Left kidney (tissue), 2 donors: ENCODE data around the gene E2F1. TPM values are rescaled to one million over a fixed set of nuclear protein-coding genes. Genes with fewer than 3 reads are reported as not detected.

Experiments
- DNase-seq: peaks from one replicate; pipeline ENCODE4 v3.0.0-alpha.2; 2013
- polyA plus RNA-seq: library from polyadenylated mRNA; unstranded; fragments of 120-200 nt; gene quantifications from one replicate; pipeline ENCODE4 v1.2.1, GENCODE V29; 2013; ENCODE audit not compliant: insufficient read length

Gene E2F1
- polyA plus RNA-seq, 1 donor: 14.7 TPM

DNA sequence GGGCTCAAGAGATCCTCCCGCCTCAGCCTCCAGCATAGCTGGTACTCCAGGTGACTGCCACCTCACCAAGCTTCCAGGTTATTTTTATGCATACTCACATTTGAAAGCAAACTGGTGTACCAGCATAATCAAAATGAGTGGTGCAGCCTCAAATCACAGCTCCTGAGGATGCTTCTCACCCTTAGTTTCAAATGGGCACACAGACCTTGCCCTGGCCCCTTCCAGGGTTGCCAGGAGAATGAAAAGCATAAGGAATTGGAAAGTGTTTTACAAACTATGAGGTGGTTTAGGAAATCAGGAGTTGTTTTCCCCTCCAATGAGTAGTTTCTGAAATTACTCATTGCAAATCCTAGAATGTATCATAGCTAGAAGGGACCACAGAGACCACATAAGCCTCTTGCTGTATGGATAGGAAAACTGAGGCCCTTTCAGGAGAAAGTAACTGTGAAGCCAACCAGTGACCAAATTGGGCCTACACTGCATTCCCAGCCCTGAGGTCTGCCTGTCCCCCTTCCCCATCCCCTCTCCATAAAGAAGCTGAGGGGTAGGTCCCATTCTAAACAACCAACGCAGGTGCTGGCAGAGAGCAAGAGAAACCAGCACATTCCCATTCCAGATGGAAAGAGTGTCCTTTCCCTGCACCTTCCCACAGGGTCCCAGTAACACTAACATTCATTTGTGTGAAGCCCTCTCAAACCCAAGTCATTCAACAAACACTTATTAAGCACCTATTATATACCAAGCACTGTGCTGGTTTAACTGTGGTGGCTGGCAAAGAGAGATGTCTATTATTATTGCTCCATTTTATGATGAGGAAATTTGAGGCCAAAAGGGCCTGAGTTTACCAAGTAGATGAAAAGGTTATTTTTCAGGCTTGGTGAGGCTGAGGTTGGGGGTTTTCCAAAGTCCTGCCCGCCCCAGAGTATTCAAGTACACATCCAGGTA lies 2.1 kb upstream of the E2F1 start:
- no peak for DNase-seq

DNA sequence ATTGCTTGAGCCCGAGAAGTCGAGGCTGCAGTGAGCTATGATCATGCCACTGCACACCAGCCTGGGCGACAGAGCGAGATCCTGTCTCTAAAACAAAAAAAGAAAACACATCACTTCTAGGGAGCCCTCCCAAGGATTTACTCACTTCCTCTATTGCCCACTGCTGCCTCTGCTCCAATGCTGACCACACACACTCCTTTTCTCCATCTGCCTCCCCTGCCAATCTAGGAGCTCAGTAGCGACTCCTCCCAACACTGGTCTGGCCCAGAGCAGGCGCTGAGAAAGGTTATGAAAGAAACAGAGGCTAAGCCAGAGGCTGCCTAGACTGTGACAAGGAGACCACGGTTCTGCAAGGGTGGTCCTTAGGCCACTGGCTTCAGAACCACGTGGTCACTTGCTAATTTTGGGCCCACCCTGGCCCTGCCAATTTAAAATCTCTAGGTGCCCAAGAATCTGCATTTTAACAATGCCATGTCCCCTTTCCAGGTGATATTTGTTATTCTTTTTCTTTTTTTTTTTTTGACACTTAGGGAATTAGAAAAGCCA lies 1.3 kb upstream of the E2F1 start:
- DNase-seq: no peak

DNA sequence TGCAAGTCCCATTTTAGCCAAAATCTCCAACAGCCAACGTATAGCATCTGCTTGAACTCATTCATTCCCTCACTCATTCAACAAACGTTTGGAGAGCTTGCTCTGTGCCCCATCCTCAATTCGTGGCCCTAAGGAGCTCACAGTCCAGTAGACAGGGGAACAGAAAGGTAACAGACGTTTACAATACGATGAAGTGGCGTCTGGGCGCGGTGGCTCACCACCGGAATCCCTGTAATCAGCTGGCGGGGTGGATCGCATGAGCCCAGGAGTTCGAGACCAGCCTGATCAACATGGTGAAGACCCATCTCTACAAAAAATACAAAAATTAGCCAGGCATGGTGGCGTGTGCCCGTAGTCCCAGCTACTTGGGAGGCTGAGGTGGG lies 790 bp upstream of the E2F1 start:
- no peak for DNase-seq

DNA sequence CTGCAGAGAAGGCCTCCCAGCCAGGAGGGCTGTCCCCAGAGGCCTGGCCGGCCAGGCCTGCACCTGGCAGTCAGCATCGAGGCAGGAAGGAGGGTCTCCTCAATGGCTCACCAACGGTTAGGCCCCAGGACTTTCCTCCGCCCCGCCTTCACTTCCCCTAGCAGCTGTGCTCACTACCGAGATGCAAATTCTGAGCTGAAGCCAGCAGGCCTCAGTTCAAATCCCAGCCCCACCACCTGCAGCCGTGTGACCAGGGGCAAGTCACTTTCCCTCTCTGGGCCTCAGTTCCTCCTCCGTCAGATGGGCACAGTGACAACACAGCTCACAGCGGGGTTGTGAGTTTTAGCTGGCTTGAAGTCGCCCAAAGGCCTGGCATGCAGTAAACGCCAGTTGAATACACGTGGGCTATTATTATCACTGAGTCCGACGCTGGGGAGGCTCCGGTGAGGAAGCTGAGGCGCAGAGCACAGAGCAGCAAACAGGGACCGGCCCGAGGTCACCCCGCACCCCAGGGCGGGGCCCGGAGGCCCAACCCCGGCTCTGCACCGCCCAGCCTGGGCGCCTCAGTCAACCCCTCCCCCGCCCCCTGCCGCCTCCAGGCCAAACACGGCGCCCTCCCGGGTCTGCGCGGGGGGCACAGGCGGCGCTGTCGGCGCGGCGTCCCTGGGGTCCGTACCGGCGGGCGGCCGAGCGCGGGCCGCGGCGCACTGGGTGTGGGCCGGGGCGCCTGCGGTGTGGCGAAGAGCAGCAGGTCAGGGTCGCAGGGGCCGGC lies 671 bp downstream of the E2F1 start:
- DNase-seq: no peak

DNA sequence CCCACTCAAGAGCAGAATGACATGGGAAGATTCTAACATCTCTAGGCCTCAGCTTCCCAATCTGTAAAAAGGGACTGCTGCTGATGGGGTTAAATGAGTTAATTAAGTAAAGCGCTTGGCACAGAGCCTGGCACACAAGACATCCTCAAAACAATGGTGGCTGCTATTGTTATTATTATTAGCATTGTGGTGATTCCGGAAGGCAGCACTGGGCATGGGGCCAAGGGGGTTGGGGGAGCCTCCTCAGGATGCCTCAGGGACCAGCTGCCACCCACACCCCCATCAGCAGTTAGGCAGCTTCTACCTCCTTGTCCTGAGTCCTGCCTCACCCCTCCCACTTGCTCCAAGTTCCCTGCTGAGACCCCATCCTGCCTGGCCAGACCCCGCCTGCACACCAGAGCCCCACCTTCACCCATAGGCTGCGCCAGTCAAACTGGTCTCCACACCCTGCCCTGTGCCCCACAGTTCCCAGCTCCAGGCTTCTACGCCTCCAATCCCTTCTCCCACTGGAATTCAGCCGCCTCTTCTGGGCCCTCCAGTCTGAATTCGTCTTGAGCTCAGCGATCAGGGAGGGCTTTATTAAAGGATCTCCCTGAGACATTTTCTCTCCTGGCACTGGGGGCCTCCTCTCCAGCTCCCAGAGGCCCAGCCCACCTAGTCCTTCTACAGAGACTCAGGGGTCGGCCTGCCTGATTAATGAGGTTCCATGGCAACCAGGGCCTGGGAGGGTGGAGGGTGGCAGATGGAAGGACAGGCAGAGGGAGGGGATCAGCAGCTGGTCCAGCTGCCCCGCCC lies 1.5 kb downstream of the E2F1 start:
- DNase-seq: no peak

DNA sequence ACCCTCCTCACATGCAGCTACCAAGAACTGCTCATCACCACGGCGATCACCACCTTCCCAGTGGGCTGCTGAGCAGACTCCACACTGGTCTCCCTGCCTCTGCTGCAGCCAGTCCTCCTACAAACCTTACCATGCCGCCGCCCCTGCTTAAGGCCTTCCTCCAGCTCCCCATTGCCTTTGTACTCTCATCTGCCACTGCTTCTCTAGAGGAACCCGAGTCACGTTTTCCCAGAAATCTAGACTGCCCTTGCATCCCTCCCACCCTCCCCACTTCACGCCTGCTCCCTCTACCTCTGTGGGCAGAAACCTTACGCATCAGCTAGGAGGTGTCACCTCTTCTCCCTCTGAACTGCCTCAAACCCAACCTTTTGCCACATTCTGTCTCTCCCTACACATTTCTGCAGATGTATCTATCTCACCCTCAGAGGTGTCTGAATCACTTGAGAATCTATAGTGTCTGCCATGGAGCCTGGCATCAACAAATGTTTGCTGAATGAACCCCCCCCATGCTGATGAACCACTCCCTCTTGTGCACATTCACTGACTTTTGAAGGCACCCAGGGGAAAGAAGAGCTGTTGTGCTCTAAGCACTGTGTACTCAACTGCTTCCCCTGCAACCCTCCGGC lies 4.3 kb downstream of the E2F1 start:
- no peak for DNase-seq

DNA sequence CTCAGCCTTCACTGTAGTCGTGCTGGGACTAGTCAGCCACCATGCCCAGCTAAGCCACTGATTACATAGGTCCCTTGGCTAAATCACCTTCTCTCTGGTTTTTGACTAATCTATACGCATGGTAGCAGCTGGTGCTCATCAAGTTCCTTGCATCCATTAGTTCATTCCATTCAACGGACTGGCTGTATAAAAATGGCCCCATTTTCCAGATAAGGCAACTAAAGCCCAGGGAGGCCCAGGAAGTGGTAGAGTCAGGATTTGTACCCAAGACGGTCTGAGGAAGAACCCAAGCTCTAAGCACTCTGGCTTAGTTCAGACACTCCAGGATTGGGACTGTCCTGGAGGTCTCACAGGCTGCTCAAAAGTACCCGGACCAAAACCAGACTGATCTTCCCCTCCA lies 4.9 kb downstream of the E2F1 start:
- DNase-seq: no peak

DNA sequence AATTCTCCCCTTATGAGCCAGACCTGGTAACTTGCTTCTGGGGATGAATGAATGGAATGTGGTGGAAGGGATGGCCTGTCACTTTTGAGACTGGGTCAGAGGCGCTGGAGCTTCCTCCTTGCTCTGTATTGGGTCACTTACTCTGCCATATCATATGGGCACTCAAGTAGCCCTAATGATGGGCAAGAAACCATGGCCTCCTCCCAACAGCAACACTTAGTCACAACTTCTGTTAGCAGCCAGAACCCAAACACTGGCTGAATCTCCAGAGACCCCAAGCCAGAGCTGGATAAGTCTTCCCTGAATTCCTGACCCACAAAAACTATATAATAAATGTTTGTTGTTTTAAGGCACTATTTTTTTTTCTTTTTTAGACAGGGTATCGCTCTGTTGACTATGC lies 5.5 kb downstream of the E2F1 start:
- DNase-seq: no peak

DNA sequence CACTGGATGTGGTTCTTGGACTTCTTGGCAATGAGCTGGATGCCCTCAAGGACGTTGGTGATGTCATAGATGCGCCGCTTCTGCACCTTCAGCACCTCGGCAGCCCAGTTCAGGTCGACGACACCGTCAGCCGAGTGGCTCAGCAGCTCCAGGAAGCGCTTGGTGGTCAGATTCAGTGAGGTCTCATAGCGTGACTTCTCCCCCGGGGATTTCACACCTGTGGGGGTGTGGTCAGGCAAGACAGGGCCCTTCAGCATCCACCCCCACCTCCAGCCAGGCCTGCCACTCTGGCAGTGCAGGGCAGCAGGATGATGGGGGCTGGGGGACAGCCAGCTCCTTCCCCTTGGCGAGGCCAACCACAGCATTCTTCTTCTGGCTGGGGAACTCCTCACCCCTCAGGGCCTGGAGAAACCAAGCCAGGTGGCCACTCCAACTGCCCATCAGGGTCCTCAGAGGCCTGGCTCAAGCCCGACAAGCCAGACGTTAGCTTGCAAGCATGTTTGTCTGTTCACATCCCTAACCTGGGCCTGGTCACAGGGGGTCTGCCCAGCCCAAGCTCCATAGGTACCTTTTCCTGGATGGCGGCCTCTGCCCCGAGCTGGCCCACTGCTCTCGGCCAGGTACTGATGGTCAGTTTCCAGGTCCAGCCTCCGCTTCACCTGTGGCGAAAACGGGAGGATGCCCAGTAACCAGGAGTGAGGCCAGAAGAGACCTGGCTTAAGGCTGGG lies 6.3 kb downstream of the E2F1 start:
- no peak for DNase-seq

DNA sequence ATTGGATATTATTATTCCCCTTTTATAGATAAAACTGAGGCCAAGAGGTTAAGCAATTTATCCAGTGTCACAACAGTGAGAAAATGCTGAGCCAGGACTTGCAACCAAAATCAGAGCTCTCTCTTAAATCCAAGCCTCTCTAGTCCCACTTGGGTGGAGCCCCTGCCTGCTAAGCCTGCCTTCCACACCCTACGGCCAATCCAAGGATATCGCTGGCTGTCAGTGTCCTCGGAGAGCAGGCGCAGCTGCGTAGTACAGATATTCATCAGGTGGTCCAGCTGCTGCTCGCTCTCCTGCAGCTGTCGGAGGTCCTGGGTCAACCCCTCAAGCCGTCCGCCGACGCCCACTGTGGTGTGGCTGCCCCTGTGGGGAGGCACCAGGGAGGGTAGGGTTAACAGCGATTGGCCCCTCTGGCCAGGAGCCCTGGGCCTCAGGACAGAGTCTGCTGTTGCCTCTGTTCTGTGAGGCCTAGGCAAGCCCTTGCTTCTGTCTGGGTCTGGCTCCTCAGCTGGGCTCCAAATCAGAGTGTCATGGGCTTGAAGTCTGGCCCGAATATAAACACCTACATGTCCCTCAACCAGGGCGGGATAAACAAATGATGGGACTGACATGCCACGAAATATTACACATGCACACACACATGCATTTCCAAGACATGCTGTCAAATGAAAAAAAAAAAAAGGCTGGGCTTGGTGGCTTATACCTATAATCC lies 8.0 kb downstream of the E2F1 start:
- no peak for DNase-seq

DNA sequence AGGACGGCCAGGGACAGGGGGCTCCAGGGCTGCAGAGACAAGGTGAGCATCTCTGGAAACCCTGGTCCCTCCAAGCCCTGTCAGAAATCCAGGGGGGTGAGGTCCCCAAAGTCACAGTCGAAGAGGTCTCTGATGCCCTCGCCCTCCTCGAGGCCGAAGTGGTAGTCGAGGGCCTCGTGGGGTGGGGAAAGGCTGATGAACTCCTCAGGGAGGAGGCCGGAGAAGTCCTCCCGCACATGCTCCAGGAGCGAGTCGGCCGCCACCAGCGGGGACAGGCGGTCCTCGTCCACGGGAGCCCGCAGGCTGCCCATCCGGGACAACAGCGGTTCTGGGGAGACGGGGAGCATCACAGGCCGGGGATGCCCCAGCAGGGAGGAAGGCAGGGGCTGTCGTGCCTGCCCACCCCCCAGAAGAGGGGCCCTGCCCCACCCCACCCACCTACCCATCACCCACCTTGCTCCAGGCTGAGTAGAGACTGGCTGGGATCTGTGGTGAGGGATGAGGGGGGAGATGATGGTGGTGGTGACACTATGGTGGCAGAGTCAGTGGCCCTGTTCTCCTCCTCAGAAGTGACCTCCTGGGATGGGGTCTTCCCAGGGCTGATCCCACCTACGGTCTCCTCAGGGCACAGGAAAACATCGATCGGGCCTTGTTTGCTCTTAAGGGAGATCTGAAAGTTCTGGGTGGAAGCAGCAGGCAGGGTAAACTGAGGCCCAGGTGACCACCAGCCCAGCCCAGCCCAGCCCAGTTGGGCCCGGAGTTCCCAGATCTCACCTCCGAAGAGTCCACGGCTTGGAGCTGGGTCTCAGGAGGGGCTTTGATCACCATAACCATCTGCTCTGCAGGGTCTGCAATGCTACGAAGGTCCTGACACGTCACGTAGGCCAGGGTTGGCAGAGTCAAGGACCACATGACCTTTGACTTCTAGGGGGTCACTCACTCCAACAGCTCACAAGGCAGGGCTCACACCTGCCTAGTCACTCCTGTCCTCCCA lies 9.2 kb downstream of the E2F1 start:
- DNase-seq: no peak

DNA sequence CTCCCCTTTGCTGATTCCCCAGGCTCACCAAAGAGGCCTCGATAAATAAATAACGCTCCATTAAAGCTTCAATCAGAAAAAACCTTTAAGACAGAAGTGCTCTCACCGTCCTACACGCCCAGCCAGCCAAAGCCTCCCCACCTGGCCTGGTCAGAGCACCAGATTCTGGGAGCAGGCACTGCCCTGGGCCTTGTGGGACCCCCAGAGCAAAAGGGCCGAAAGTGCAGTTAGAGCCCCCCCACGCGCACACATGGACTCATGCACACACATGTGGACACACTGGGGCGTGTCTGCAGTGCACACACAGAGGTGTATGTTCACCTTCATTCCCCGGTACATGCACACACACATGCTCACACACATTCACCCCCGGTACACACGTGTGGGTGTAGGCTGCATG lies 10.1 kb downstream of the E2F1 start:
- no peak for DNase-seq

DNA sequence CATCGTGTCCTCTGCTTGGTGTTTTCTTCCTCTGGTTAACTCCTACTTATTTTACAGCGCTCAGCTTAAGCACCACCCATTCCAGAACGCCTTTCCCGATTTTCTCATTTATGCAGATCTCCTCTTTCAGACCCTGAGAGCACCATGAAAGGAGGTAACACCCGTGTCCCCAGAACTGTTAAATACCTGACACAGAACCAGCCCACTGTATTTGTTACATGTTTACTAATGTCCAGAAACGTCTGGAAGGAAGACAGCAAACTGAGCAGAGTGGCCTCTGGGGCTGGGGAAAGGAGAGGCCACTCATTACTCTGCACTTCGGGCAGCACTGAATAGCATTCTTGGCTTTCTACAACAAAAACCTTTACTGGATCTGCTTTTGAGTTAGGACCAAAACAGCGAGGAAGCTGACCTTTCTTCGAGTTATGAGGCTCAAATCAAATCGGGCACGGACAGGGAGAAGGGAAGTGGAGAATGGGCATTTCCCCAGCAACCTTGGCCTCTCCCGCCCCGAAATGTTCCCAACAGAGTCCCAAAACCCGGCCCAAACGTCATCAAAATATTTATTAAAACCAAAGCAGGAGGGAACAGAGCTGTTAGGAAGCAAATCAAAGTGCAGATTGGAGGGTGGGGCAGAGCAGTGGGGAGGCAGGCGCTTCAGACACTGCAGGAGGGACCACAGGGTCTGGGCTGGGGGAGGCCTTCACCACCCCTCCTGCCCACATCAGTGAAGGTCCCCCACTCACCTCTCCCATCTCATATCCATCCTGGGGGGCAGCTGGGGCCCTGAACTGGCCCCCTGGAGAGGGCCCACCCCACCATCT lies 10.8 kb downstream of the E2F1 start:
- DNase-seq: no peak

DNA sequence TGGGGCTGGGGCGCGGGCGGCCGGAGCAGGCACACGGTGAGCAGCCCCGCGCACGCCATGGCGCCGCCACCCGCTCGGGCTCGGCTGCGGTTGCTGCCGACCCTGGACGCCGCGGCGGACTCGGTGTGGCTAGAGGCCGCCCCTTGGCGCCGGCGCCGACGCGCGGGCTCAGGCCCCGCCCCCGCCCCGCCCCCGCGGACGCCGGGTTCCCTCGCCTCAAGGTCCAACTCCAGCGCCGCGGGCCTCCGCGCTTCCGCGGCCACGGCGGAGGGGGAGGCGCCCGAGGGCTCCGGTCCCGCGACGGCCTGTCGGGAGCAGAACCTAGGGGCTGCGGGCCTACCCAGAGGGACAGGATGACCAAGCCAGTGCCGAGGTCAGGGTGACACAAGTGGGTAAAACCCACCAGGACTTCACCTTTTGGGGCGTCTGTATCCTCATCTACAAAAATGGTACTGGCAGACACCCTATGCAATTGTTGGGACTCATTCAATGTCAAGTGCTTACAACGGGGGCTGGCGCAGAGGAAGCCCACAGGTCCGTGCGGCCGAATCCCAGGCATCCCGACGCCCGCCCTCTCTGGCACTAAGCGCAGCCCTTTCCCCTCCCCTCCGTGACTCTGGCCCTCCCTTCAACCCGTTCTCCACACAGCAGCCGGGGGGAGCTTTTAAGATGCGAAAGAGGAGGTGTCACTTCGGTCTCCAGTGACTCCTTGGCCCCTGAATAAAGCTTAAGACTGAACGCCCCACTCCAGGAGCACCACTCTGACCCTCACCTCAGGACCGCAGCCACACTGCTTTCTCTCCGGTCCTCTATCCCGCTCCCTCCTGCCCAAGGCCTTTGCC lies 11.7 kb downstream of the E2F1 start, which contains the start of gene NECAB3:
NECAB3 (minus strand) TSS at position 135 of the 842 bp plus-strand sequence; CDS start at position 59, 76 bp downstream.
- peak; percentile 78 for DNase-seq

DNA sequence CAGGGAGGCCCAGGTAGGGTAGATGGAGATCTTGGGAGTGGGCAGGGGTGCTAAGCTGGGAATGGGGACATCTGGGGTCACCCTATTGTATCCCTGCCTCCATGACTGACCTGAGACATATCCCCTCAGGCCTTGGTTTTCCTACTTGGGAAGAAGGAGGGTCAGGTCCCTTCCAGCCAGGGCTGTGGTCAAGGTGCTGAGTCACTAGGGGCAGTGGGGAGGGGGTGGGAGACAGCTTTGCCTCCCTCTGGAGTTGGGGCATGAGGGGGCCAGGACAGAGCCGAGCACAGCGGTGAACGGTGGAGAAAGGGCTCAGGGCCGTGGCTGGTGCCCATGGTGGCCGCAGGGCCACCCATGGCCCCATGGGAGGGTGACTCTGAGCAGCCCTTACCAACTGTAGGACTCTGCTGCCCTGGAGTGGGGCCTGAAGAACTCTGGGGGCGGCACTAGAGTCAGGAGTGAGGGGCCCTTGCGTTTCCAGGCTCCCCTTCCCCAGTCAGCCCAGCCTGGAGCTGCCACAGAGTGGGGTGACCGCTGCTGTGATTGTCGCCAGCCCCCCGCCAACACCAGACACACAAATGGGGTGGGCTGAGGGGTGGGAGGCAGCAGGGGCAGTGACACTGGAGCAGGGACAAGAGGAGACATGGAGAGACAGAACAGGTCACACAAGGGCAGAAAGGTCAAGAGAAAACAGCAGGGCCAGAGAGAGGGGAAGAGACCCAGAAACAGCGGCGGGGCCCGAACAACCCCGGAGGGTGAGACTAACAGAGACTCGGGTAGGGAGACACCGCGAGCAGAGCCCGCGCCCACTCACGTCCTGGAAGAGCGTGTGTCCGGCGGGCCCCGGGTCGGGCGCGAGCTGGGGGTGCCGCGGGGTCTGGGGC lies 12.5 kb downstream of the E2F1 start:
- no peak for DNase-seq

DNA sequence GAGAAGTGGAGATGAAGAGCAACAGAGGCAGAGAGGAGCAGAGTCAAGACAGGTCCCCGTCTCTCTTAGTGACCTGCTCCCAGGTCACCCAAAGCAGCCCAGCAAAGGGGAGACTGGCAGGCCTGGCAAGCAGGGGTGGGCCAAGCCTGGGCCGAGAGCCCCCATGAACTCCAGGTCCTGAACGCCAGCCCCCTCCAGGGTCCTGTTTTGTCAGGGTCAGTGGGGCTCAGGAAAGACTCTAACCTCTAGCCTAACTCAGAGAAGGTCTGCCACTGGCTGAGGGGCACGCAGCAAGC lies 13.1 kb downstream of the E2F1 start:
- no peak for DNase-seq
